Endothelial cell (in vitro differentiated cells): ENCODE measurements around the gene DAPP1. TPM values are rescaled to one million over a fixed set of nuclear protein-coding genes. Genes with fewer than 3 reads are reported as not detected.
"Not testable (repeated sequence)": the region's sequence is repeated elsewhere in the genome, so short reads cannot be mapped to it uniquely, and the experiment has no call there.

Source experiments
- DNase-seq: peaks from one replicate; pipeline ENCODE4 v3.0.0; 2021; ENCODE audit warnings: low spot score
- H3K27ac Mint-ChIP-seq: one replicate; pipeline ENCODE4 v1.8.0; 2021; ENCODE audit warnings: mixed read lengths, inconsistent platforms; ENCODE audit not compliant: unreplicated experiment
- H3K27me3 Mint-ChIP-seq: one replicate; pipeline ENCODE4 v1.8.0; 2021; ENCODE audit warnings: mild to moderate bottlenecking, moderate library complexity, mixed read lengths, inconsistent platforms; ENCODE audit not compliant: unreplicated experiment
- H3K36me3 Mint-ChIP-seq: one replicate; pipeline ENCODE4 v1.8.0; 2021; ENCODE audit warnings: mild to moderate bottlenecking, low read depth, mixed read lengths, inconsistent platforms; ENCODE audit not compliant: unreplicated experiment
- H3K4me1 Mint-ChIP-seq: one replicate; pipeline ENCODE4 v1.8.0; 2021; ENCODE audit warnings: mild to moderate bottlenecking, mixed read lengths, inconsistent platforms; ENCODE audit not compliant: unreplicated experiment
- H3K4me3 Mint-ChIP-seq: one replicate; pipeline ENCODE4 v1.8.0; 2021; ENCODE audit warnings: mild to moderate bottlenecking, mixed read lengths, inconsistent platforms; ENCODE audit not compliant: unreplicated experiment
- H3K9me3 Mint-ChIP-seq: one replicate; pipeline ENCODE4 v1.8.0; 2021; ENCODE audit warnings: mixed read lengths, inconsistent platforms; ENCODE audit not compliant: unreplicated experiment
- CTCF ChIP-seq: fragments of 200-600 bp; sonication (generic); IDR thresholded peaks from one replicate; pipeline ENCODE4 v1.5.0; 2021; ENCODE audit warnings: antibody characterized with exemption; ENCODE audit not compliant: unreplicated experiment
- total RNA-seq: library from RNA; stranded (reverse); fragmentation: NEBNext Ultra II Directional; extraction: Animal tissue kit (Norgen Biotek cat#: 25700); gene quantifications from one replicate; pipeline ENCODE4 v1.2.1, GENCODE V29; 2021; ENCODE audit not compliant: unreplicated experiment

Gene DAPP1
- total RNA-seq, 1 donor from 2014 or later = not detected

GRCh38 chr4:99828477-99828876 is 11.8 kb downstream of the DAPP1 start:
- no peak for TF ChIP-seq CTCF
- H3K36me3 Mint-ChIP-seq = no peaks in the 10 kb centered on the region

GRCh38 chr4:99830051-99830450 is 13.4 kb downstream of the DAPP1 start:
- H3K9me3 Mint-ChIP-seq, H3K4me1 Mint-ChIP-seq, H3K4me3 Mint-ChIP-seq, H3K27ac Mint-ChIP-seq, H3K27me3 Mint-ChIP-seq, DNase-seq, H3K36me3 Mint-ChIP-seq: not testable (repeated sequence)

More at GRCh38 chr4:99828477-99828876, 11.8 kb downstream of the DAPP1 start:
- H3K4me3 Mint-ChIP-seq = no peak overlapping the region
- no peak for DNase-seq
- no peaks in the 10 kb centered on the region for H3K9me3 Mint-ChIP-seq
- H3K27me3 Mint-ChIP-seq = peaks cover 2% of the 10 kb centered on the region
- no peaks in the 10 kb centered on the region for H3K4me1 Mint-ChIP-seq
- H3K27ac Mint-ChIP-seq = no peak overlapping the region

- Mint-ChIP-seq H3K4me3 (no peak overlapping the region), H3K9me3 (no peaks in the 10 kb centered on the region), H3K4me1 (no peaks in the 10 kb centered on the region), H3K27me3 (no peaks in the 10 kb centered on the region), H3K27ac (no peak overlapping the region), H3K36me3 (no peaks in the 10 kb centered on the region)
- no peak for TF ChIP-seq CTCF
- DNase-seq = no peak
Measured at GRCh38 chr4:99832321-99832720, 15.7 kb downstream of the DAPP1 start.

- no peak for TF ChIP-seq CTCF
- Mint-ChIP-seq H3K4me3 (no peak overlapping the region), H3K4me1 (no peaks in the 10 kb centered on the region), H3K9me3 (no peaks in the 10 kb centered on the region), H3K27ac (no peak overlapping the region), H3K27me3 (no peaks in the 10 kb centered on the region), H3K36me3 (no peaks in the 10 kb centered on the region)
- no peak for DNase-seq
Measured at GRCh38 chr4:99832758-99833157, 16.1 kb downstream of the DAPP1 start.

- no peak overlapping the region for H3K27ac Mint-ChIP-seq
- H3K4me3 Mint-ChIP-seq = no peak overlapping the region
- no peaks in the 10 kb centered on the region for H3K4me1 Mint-ChIP-seq
- no peak for TF ChIP-seq CTCF
- no peaks in the 10 kb centered on the region for H3K27me3 Mint-ChIP-seq
- H3K9me3 Mint-ChIP-seq = no peaks in the 10 kb centered on the region
- H3K36me3 Mint-ChIP-seq = no peaks in the 10 kb centered on the region
- DNase-seq = no peak
Measured at GRCh38 chr4:99833756-99834155, 17.1 kb downstream of the DAPP1 start.

- no peaks in the 10 kb centered on the region for H3K36me3 Mint-ChIP-seq
- no peaks in the 10 kb centered on the region for H3K4me1 Mint-ChIP-seq
- no peaks in the 10 kb centered on the region for H3K9me3 Mint-ChIP-seq
- H3K4me3 Mint-ChIP-seq = no peak overlapping the region
- no peak for TF ChIP-seq CTCF
- H3K27me3 Mint-ChIP-seq = no peaks in the 10 kb centered on the region
- DNase-seq = no peak
- H3K27ac Mint-ChIP-seq = no peak overlapping the region
Measured at GRCh38 chr4:99834569-99834968, 17.9 kb downstream of the DAPP1 start.
